Mucosa of gallbladder (tissue), 1 donor: ENCODE data around the gene LRTM2. TPM values are rescaled to one million over a fixed set of nuclear protein-coding genes. Genes with fewer than 3 reads are reported as not detected.
A peak's percentile ranks its signal among the peaks of the same experiment; 100 is the strongest.
"Not testable (repeated sequence)": the region's sequence is repeated elsewhere in the genome, so short reads cannot be mapped to it uniquely, and the experiment has no call there.

Experiments
- DNase-seq: peaks from one replicate; pipeline ENCODE4 v3.0.0-alpha.2; 2020; ENCODE audit warnings: low spot score
- total RNA-seq: library from RNA; stranded (reverse); gene quantifications from one replicate; pipeline ENCODE4 v1.2.1, GENCODE V29; 2021
- donor health status: DM: no; HTN: no; CAD: no.

LRTM2 gene
- total RNA-seq, 1 donor from 2014 or later, result not detected

- DNase-seq, result no peak
Measured at GRCh38 chr12:1811281-1811947, 9.0 kb upstream of the LRTM2 start.

GRCh38 chr12:1811948-1812291 is 8.4 kb upstream of the LRTM2 start:
- no peak for DNase-seq

- peak; percentile 31 for DNase-seq
Measured at GRCh38 chr12:1812650-1813302, 7.6 kb upstream of the LRTM2 start.

GRCh38 chr12:1814266-1814665 is 6.1 kb upstream of the LRTM2 start:
- DNase-seq, result no peak

- DNase-seq, result no peak
Measured at GRCh38 chr12:1815108-1815507, 5.3 kb upstream of the LRTM2 start.

- DNase-seq, result no peak
Measured at GRCh38 chr12:1815814-1816729, 4.3 kb upstream of the LRTM2 start.

GRCh38 chr12:1816730-1817348 is 3.5 kb upstream of the LRTM2 start:
- DNase-seq, result no peak

- DNase-seq, result not testable (repeated sequence)
Measured at GRCh38 chr12:1817928-1818327, 2.4 kb upstream of the LRTM2 start.

GRCh38 chr12:1819050-1819449 is 1.3 kb upstream of the LRTM2 start:
- no peak for DNase-seq

GRCh38 chr12:1819571-1819970 is 794 bp upstream of the LRTM2 start:
- DNase-seq, result no peak

- no peak for DNase-seq
Measured at GRCh38 chr12:1820896-1821291, 529 bp downstream of the LRTM2 start.

- no peak for DNase-seq
Measured at GRCh38 chr12:1821805-1822204, 1.4 kb downstream of the LRTM2 start.

- DNase-seq, result no peak
Measured at GRCh38 chr12:1822699-1823098, 2.3 kb downstream of the LRTM2 start.

GRCh38 chr12:1823237-1823636 is 2.9 kb downstream of the LRTM2 start:
- no peak for DNase-seq

GRCh38 chr12:1825382-1826102 is 5.2 kb downstream of the LRTM2 start:
- DNase-seq, result no peak

- DNase-seq, result no peak
Measured at GRCh38 chr12:1826401-1826800, 6.0 kb downstream of the LRTM2 start.

- no peak for DNase-seq
Measured at GRCh38 chr12:1826867-1827705, 6.7 kb downstream of the LRTM2 start.

- no peak for DNase-seq
Measured at GRCh38 chr12:1827826-1828805, 7.8 kb downstream of the LRTM2 start.

GRCh38 chr12:1828856-1829255 is 8.5 kb downstream of the LRTM2 start:
- DNase-seq, result no peak
